PC-3 (cell line): Measurements from ENCODE around the gene PML.

Experiments
- EZH2 ChIP-seq: fragments of 300-600 bp; sonication (generic); IDR thresholded peaks from one replicate; pipeline ENCODE4 v1.6.1; 2017; ENCODE audit warnings: antibody characterized with exemption, mild to moderate bottlenecking, low read length; ENCODE audit not compliant: unreplicated experiment
- EZH2phosphoT487 ChIP-seq: fragments of 300-600 bp; sonication (generic); IDR thresholded peaks from 2 replicates; pipeline ENCODE4 v1.6.1; 2018; ENCODE audit warnings: mild to moderate bottlenecking, antibody characterized with exemption, low read length, borderline replicate concordance
- TF ChIP-seq, protein P1 (sequence below): fragments of 300-600 bp; sonication (generic); conservative IDR thresholded peaks from 2 replicates; pipeline ENCODE4 v1.5.1; 2017; ENCODE audit warnings: antibody characterized with exemption, low read depth, mild to moderate bottlenecking, low read length

DNA sequence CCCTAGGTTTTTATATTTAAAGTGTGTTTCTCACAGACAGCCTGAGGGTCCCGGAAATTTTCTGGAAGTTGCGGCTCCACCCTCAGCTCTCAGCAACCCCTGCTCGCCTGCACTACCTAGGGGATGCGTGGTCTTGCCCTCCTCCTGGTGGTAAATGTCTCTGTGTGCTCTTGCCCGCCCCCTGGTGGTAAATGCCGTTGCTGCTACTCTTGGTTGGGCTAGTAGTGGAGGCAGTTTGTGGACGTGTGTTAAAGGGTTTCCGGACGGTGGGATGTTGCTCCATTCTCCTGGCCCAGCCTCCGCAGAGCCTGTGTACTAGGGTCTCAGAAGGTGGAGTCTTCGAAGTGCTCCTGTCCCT is 29.8 kb upstream of the PML start:
- TF ChIP-seq, protein P1, sequence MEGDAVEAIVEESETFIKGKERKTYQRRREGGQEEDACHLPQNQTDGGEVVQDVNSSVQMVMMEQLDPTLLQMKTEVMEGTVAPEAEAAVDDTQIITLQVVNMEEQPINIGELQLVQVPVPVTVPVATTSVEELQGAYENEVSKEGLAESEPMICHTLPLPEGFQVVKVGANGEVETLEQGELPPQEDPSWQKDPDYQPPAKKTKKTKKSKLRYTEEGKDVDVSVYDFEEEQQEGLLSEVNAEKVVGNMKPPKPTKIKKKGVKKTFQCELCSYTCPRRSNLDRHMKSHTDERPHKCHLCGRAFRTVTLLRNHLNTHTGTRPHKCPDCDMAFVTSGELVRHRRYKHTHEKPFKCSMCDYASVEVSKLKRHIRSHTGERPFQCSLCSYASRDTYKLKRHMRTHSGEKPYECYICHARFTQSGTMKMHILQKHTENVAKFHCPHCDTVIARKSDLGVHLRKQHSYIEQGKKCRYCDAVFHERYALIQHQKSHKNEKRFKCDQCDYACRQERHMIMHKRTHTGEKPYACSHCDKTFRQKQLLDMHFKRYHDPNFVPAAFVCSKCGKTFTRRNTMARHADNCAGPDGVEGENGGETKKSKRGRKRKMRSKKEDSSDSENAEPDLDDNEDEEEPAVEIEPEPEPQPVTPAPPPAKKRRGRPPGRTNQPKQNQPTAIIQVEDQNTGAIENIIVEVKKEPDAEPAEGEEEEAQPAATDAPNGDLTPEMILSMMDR, result peak; percentile 92
- no peak for TF ChIP-seq EZH2phosphoT487
- no peak for TF ChIP-seq EZH2
